ENCODE data around the gene ZSCAN26. TPM values are rescaled to one million over a fixed set of nuclear protein-coding genes. Genes with fewer than 3 reads are reported as not detected.
"Not testable (repeated sequence)": the region's sequence is repeated elsewhere in the genome, so short reads cannot be mapped to it uniquely, and the experiment has no call there.

The ZSCAN26 gene
- total RNA-seq, 1 donor from 2014 or later = 26.9 TPM

- Mint-ChIP-seq H3K4me3 (peak overlapping the region; percentile 24), H3K4me1 (peaks cover 11% of the 10 kb centered on the region), H3K9me3 (peaks cover 10% of the 10 kb centered on the region), H3K27me3 (ENCODE audit: low read depth) (no peaks in the 10 kb centered on the region), H3K36me3 (peaks cover 32% of the 10 kb centered on the region), H3K27ac (no peak overlapping the region)
- no peak for DNase-seq (ENCODE audit: low spot score in 2 of 2, unreplicated experiment in 2 of 2)
- TF ChIP-seq CTCF (IDR thresholded peaks at IDR 0.05; ENCODE audit: unreplicated experiment) = no peak
These were observed 16.0 kb downstream of the ZSCAN26 start for GRCh38 chr6:28282926-28283325.

- no peak for TF ChIP-seq CTCF (IDR thresholded peaks at IDR 0.05; ENCODE audit: unreplicated experiment)
- H3K4me1 Mint-ChIP-seq = no peaks in the 10 kb centered on the region
- no peaks in the 10 kb centered on the region for H3K27me3 Mint-ChIP-seq (ENCODE audit: low read depth)
These were observed 24.6 kb downstream of the ZSCAN26 start for GRCh38 chr6:28291573-28291972.

GRCh38 chr6:28295326-28295725 is 28.4 kb downstream of the ZSCAN26 start:
- Mint-ChIP-seq H3K9me3 (peaks cover 23% of the 10 kb centered on the region), H3K27ac (no peak overlapping the region), H3K36me3 (peaks cover 38% of the 10 kb centered on the region), H3K4me1 (no peaks in the 10 kb centered on the region), H3K4me3 (no peak overlapping the region), H3K27me3 (ENCODE audit: low read depth) (no peaks in the 10 kb centered on the region)
- DNase-seq (ENCODE audit: low spot score in 2 of 2, unreplicated experiment in 2 of 2) = no peak
- no peak for TF ChIP-seq CTCF (IDR thresholded peaks at IDR 0.05; ENCODE audit: unreplicated experiment)

More at GRCh38 chr6:28291573-28291972, 24.6 kb downstream of the ZSCAN26 start:
- Mint-ChIP-seq H3K36me3 (peaks cover 57% of the 10 kb centered on the region), H3K4me3 (no peak overlapping the region), H3K27ac (no peak overlapping the region), H3K9me3 (peaks cover 24% of the 10 kb centered on the region)
- no peak for DNase-seq (ENCODE audit: low spot score in 2 of 2, unreplicated experiment in 2 of 2)

GRCh38 chr6:28296520-28297060 is 29.6 kb downstream of the ZSCAN26 start:
- Mint-ChIP-seq H3K9me3 (peaks cover 10% of the 10 kb centered on the region), H3K4me1 (no peaks in the 10 kb centered on the region)
- TF ChIP-seq CTCF (IDR thresholded peaks at IDR 0.05; ENCODE audit: unreplicated experiment) = no peak

GRCh38 chr6:28303570-28303969 is 36.6 kb downstream of the ZSCAN26 start:
- Mint-ChIP-seq H3K27me3 (ENCODE audit: low read depth) (no peaks in the 10 kb centered on the region), H3K4me1 (no peaks in the 10 kb centered on the region), H3K27ac (no peak overlapping the region), H3K4me3 (no peak overlapping the region), H3K9me3 (peaks cover 28% of the 10 kb centered on the region), H3K36me3 (peaks cover 38% of the 10 kb centered on the region)
- no peak for DNase-seq (ENCODE audit: low spot score in 2 of 2, unreplicated experiment in 2 of 2)
- TF ChIP-seq CTCF (IDR thresholded peaks at IDR 0.05; ENCODE audit: unreplicated experiment) = no peak

More at GRCh38 chr6:28296520-28297060, 29.6 kb downstream of the ZSCAN26 start:
- Mint-ChIP-seq H3K4me3 (no peak overlapping the region), H3K27ac (no peak overlapping the region), H3K27me3 (ENCODE audit: low read depth) (no peaks in the 10 kb centered on the region), H3K36me3 (peaks cover 40% of the 10 kb centered on the region)
- no peak for DNase-seq (ENCODE audit: low spot score in 2 of 2, unreplicated experiment in 2 of 2)

GRCh38 chr6:28306363-28306762 is 39.4 kb downstream of the ZSCAN26 start:
- H3K27me3 Mint-ChIP-seq (ENCODE audit: low read depth); H3K4me1 Mint-ChIP-seq; H3K27ac Mint-ChIP-seq; H3K4me3 Mint-ChIP-seq; DNase-seq (ENCODE audit: low spot score in 2 of 2, unreplicated experiment in 2 of 2): not testable (repeated sequence)
- peaks cover 25% of the 10 kb centered on the region for H3K36me3 Mint-ChIP-seq
- peaks cover 51% of the 10 kb centered on the region for H3K9me3 Mint-ChIP-seq
